NCI-H1694 (cell line): ENCODE results near the gene RNF167.

Source experiments
- DNase-seq: peaks from one replicate; lab custom pipeline; 2025; lab: John Stamatoyannopoulos, UW

Gene RNF167

GRCh38 chr17:4939796-4940554, at the start of gene RNF167, which contains the start of gene SLC25A11:
RNF167 (plus strand) TSS chr17:4940268; CDS start chr17:4940910, 642 bp downstream.
SLC25A11 (minus strand) TSS chr17:4940046; CDS start chr17:4939910, 136 bp downstream.
- DNase-seq: peak; percentile 99

DNA sequence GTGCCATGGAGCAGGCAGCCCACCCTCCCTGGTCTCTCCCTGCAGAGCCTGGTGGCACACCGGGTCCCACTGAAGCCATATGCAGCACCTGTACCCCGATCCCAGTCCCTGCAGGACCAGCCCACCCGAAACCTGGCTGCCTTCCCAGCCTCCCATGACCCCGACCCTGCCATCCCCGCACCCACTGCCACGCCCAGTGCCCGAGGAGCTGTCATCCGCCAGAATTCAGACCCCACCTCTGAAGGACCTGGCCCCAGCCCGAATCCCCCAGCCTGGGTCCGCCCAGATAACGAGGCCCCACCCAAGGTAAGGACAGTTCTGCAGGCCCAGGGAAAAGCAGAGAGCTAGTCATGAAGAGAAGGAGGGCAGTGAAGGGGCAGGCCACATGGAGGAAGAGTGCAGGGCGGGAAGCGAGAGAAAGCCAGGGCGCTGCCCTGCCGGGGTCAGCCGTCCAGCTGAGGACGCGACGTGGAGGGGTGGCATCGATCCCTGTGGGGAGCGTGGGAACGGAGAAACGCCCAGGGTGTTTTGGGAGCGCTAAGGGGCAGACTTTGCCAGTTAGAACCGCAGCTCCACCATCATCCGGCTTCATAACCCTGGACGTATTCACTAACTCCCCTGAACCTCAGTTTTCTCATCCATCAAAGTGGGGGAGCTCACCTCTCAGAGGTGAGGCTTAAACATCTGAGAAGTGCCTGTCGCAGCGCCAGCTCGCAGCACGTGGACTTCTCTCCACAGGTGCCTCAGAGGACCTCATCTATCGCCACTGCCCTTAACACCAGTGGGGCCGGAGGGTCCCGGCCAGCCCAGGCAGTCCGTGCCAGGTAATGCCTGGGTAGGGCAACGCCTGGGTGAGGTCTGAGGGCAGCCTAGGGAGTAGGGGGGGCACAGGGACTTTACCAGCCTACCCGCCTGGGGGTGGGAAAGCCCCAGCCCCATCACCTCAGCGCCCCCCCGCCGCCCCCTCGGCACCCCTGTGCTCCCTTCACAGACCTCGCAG, 48.4 kb upstream of the RNF167 start:
- no peak for DNase-seq

DNA sequence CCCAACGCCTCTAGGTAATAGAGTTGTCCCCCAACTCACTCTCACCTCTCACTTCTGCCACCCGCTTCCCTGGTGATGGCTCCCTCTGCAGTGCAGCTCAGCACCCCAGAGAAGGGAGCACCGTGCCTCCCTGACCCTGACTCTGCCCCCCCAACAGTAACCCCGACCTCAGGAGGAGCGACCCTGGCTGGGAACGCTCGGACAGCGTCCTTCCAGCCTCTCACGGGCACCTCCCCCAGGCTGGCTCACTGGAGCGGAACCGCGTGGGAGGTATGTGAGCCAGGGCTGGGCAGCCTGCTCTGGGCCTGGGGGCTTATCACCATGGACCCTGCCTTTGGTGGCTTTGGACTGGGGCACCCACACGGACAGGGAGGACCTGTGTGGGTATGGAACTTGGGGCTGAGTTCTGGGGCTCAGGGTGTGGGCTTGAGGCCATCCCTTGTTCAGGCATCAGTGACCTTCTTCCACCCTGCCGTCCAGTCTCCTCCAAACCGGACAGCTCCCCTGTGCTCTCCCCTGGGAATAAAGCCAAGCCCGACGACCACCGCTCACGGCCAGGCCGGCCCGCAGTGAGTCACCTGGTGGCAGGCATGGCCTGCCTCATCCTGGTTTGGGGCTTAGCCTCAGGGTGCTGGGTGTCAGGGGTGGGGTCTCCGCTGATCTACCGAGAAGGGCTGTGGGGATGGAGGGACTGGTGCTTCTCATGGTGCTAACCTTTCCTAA, 47.4 kb upstream of the RNF167 start:
- no peak for DNase-seq

GRCh38 chr17:4893272-4893671, 46.8 kb upstream of the RNF167 start:
- no peak for DNase-seq

- peak; percentile 62 for DNase-seq
These were observed 46.1 kb upstream of the RNF167 start for GRCh38 chr17:4893721-4894560.

DNA sequence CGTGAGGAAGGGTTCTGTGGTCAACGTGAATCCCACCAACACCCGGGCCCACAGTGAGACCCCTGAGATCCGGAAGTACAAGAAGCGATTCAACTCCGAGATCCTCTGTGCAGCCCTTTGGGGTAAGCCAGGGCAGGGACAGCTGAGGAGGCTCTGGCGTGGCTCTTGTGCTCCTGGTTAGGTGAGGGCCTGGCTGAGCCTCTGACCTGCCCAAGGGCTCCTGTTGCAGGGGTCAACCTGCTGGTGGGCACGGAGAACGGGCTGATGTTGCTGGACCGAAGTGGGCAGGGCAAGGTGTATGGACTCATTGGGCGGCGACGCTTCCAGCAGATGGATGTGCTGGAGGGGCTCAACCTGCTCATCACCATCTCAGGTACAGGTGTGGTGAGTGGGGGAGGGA, 44.9 kb upstream of the RNF167 start:
- no peak for DNase-seq

DNA sequence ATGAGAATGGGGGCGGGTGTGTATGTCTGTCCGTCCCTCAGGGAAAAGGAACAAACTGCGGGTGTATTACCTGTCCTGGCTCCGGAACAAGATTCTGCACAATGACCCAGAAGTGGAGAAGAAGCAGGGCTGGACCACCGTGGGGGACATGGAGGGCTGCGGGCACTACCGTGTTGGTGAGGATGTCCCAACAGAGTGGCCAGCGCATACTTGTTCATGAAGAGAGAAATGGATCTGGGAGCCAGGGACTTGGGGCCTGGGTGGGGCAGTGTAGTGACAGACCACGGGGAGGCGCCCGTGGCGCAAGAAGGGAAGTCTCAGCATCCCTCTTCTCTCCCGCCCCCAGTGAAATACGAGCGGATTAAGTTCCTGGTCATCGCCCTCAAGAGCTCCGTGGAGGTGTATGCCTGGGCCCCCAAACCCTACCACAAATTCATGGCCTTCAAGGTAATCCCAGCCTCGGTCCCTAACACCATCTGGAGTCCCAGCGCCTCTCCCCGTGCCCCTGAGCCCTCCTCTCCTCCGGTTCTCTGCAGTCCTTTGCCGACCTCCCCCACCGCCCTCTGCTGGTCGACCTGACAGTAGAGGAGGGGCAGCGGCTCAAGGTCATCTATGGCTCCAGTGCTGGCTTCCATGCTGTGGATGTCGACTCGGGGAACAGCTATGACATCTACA, 44.3 kb upstream of the RNF167 start:
- DNase-seq: no peak

DNA sequence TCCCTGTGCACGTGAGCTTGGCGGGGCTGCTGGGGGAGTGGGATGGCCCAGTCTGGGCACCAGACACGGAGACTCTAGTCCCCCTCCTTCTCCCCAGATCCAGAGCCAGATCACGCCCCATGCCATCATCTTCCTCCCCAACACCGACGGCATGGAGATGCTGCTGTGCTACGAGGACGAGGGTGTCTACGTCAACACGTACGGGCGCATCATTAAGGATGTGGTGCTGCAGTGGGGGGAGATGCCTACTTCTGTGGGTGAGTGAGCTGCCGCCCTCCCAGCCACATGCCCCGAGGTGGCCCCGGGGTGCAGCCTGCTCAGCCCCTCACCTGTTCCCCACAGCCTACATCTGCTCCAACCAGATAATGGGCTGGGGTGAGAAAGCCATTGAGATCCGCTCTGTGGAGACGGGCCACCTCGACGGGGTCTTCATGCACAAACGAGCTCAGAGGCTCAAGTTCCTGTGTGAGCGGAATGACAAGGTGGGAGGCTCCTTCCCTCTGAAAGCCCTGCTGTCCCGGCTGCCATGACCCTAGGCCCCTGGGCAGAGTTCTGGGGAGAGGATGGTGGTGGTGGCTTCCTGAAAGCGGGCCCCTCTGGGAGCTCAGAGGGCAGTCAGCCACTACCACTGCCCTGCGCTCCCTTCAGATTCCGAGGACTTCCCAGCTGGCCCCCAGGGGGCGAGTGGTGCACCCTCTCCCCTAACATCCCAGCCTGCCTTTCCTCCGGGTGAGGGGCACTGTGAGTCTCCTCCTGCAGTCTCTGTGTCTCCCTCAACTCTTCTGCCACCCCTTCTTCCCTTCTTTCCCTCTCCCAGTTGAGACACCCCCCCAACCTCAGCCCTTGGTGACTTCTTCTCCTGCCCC, 43.5 kb upstream of the RNF167 start:
- no peak for DNase-seq

GRCh38 chr17:4897198-4897687, 42.8 kb upstream of the RNF167 start:
- DNase-seq: no peak

GRCh38 chr17:4897785-4898184, 42.3 kb upstream of the RNF167 start:
- DNase-seq: no peak

DNA sequence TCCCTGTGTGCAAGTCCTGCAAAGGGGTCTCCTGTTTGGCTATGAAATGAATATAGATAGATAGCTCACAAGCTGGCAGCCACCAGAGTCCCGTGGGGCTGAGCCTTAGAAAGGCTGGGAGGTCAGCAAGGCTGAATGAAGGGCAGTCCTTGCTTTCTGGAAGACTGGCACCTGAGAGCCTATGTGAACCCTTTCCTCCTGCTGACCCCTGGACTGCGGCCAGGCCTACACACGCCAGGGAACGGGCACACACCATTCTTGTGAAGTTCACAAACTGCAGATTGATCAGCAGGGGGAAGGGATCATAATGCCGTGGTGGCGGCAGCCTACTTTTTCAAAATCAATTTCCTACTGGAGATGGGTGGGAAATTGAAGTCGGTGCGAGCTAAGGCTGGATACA, 41.7 kb upstream of the RNF167 start:
- DNase-seq: no peak

DNA sequence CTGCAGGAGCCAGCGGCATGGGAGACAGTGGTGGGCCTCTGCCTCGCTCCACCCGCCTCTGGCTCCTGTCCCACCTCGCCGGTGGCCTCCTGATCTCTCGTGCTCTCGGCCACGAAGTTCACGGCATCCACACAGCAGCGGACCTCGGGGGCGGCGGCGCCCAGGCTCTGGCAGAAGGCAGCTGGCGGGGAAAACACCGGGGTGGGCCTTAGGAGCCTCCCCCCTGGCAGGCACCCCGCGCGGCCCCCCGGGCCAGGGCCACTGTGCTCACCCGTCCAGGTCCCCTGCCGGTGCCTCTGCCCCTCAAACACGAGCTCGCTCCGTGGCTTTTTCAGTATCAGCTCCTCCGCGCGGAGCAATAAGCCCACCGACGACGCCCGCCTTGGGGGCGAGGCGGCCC, 41.1 kb upstream of the RNF167 start:
- no peak for DNase-seq

- DNase-seq: no peak
These were observed 40.5 kb upstream of the RNF167 start, which contains the start of gene C17orf107 for GRCh38 chr17:4899341-4900230. C17orf107 (plus strand) TSS chr17:4899536; CDS start chr17:4899763, 227 bp downstream.

- DNase-seq: no peak
These were observed 39.6 kb upstream of the RNF167 start for GRCh38 chr17:4900231-4901107.

DNA sequence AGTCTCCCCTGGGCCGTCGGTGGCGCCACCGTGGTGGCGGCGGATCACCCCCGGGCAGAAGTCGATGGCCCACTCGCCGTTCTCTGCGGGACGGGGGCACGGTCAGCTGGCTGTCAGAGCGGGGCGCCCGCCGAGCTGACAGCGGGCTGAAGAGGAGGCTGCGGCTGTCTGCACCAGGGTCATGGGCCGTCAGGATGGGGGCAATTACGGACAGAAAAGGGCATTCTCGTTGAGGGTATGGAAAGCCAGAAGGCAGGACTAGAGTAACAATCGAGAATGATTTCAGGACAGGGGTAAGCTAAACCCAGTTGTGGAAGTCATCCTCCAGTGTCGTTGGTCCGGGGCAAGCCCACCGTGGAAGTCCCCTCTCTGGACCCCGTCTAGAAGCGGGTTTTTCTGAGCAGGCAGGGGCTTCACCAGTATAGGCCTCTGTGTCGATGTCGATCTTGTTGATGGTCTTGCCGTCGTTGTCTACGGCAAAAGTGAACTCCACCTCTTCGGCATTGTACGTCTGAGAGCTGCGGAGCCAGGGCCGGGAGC, 38.9 kb upstream of the RNF167 start:
- no peak for DNase-seq

GRCh38 chr17:4901648-4902344, 38.3 kb upstream of the RNF167 start:
- no peak for DNase-seq
